NB4 (cell line): ENCODE measurements around the gene LIME1.

Experiments
- CTCF ChIP-seq: IDR thresholded peaks from one replicate; pipeline ENCODE4 v1.5.1; 2012; ENCODE audit warnings: low read depth, low read length
- MAX ChIP-seq: IDR thresholded peaks from 2 replicates; pipeline ENCODE4 v1.6.1; 2011; ENCODE audit warnings: low read depth, low read length
- MYC ChIP-seq: IDR thresholded peaks from 2 replicates; pipeline ENCODE4 v1.6.1; 2011; ENCODE audit warnings: low read depth, low read length
- POLR2A ChIP-seq: IDR thresholded peaks from 2 replicates; pipeline ENCODE4 v1.6.1; 2011; ENCODE audit warnings: mild to moderate bottlenecking; ENCODE audit not compliant: insufficient read length; ENCODE audit errors: extremely low read depth

GRCh38 chr20:63714858-63715257 lies 21.6 kb upstream of the LIME1 start:
- no peak for TF ChIP-seq MAX
- no peak for TF ChIP-seq POLR2A
- no peak for TF ChIP-seq CTCF
- no peak for TF ChIP-seq MYC
